Chondrocyte (in vitro differentiated cells): ENCODE data around the gene APLP2. TPM values are rescaled to one million over a fixed set of nuclear protein-coding genes. Genes with fewer than 3 reads are reported as not detected.

ENCODE experiments used
- DNase-seq: peaks from one replicate; pipeline ENCODE4 v3.0.0; 2021; ENCODE audit warnings: mixed read lengths, low spot score
- H3K27ac Mint-ChIP-seq: one replicate; pipeline ENCODE4 v1.8.0; 2021; ENCODE audit warnings: mild to moderate bottlenecking, moderate library complexity, mixed read lengths; ENCODE audit not compliant: unreplicated experiment
- H3K27me3 Mint-ChIP-seq: 2 replicates; pipeline ENCODE4 v1.8.0; 2021; ENCODE audit warnings: low read depth, mixed read lengths
- H3K36me3 Mint-ChIP-seq: 2 replicates; pipeline ENCODE4 v1.8.0; 2021; ENCODE audit warnings: low read depth, mixed read lengths
- H3K4me1 Mint-ChIP-seq: 2 replicates; pipeline ENCODE4 v1.8.0; 2021; ENCODE audit warnings: low read depth, mild to moderate bottlenecking, mixed read lengths
- H3K4me3 Mint-ChIP-seq: one replicate; pipeline ENCODE4 v1.8.0; 2021; ENCODE audit warnings: mild to moderate bottlenecking, moderate library complexity, mixed read lengths; ENCODE audit not compliant: unreplicated experiment
- H3K9me3 Mint-ChIP-seq: 2 replicates; pipeline ENCODE4 v1.8.0; 2021; ENCODE audit warnings: low read depth, mixed read lengths
- total RNA-seq: library from RNA; stranded (reverse); gene quantifications from 3 replicates; pipeline ENCODE4 v1.2.1, GENCODE V29; 2021
- TF ChIP-seq, protein P1 (sequence below): fragments of 200-600 bp; sonication (generic); IDR thresholded peaks from 2 replicates; pipeline ENCODE4 v1.5.0; 2021; ENCODE audit warnings: antibody characterized with exemption, mild to moderate bottlenecking, moderate library complexity

Gene APLP2
- total RNA-seq, 1 donor from 2014 or later = 358 TPM

DNA sequence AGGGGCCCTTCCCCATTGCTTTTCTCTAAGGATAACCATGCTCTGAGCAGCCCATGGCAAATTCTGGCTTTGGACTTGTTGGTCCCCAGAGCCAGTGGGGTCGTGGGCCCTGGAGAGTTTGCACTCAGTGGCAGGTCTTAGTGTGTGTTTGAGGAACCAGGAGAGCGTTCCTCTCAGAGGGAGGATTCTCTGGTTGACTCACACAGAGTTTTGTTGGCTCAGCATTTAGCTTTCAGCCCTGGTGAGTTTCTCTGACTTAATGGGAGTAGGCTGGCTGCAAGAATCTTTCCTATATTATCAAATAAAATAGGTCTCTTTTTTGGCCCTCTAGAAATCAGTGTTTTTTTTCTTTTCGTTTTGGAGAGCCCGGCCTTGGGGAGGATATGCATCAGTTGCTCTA lies 110.8 kb downstream of the APLP2 start:
- Mint-ChIP-seq H3K4me1 (no peaks in the 10 kb centered on the region), H3K27ac (no peak overlapping the region), H3K36me3 (no peaks in the 10 kb centered on the region), H3K9me3 (peaks cover 5% of the 10 kb centered on the region), H3K27me3 (peaks cover 2% of the 10 kb centered on the region), H3K4me3 (no peak overlapping the region)
- TF ChIP-seq, protein P1, sequence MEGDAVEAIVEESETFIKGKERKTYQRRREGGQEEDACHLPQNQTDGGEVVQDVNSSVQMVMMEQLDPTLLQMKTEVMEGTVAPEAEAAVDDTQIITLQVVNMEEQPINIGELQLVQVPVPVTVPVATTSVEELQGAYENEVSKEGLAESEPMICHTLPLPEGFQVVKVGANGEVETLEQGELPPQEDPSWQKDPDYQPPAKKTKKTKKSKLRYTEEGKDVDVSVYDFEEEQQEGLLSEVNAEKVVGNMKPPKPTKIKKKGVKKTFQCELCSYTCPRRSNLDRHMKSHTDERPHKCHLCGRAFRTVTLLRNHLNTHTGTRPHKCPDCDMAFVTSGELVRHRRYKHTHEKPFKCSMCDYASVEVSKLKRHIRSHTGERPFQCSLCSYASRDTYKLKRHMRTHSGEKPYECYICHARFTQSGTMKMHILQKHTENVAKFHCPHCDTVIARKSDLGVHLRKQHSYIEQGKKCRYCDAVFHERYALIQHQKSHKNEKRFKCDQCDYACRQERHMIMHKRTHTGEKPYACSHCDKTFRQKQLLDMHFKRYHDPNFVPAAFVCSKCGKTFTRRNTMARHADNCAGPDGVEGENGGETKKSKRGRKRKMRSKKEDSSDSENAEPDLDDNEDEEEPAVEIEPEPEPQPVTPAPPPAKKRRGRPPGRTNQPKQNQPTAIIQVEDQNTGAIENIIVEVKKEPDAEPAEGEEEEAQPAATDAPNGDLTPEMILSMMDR = no peak
- no peak for DNase-seq

DNA sequence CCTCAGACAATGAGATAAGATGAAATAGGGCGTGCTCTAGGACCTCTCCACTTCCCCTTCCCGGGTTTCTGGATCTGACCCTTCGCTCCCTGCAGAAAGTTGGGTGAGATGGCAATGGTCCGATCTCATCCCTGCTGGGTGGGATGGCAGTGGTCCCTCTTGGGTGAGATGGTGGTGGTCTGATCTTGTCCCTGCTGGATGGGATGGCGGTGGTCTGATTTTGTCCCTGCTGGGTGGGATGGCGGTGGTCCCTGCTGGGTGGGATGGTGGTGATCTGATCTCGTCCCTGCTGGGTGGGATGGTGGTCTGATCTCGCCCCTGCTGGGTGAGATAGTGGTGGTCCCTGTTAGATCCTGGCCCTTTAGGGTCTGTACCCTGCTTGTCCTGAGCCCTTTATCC lies 111.2 kb downstream of the APLP2 start:
- no peaks in the 10 kb centered on the region for H3K4me1 Mint-ChIP-seq
- H3K9me3 Mint-ChIP-seq = peaks cover 5% of the 10 kb centered on the region
- H3K27ac Mint-ChIP-seq = no peak overlapping the region
- no peak for DNase-seq
- no peak overlapping the region for H3K4me3 Mint-ChIP-seq
- TF ChIP-seq, protein P1 = no peak
- no peaks in the 10 kb centered on the region for H3K36me3 Mint-ChIP-seq
- H3K27me3 Mint-ChIP-seq = peaks cover 2% of the 10 kb centered on the region

DNA sequence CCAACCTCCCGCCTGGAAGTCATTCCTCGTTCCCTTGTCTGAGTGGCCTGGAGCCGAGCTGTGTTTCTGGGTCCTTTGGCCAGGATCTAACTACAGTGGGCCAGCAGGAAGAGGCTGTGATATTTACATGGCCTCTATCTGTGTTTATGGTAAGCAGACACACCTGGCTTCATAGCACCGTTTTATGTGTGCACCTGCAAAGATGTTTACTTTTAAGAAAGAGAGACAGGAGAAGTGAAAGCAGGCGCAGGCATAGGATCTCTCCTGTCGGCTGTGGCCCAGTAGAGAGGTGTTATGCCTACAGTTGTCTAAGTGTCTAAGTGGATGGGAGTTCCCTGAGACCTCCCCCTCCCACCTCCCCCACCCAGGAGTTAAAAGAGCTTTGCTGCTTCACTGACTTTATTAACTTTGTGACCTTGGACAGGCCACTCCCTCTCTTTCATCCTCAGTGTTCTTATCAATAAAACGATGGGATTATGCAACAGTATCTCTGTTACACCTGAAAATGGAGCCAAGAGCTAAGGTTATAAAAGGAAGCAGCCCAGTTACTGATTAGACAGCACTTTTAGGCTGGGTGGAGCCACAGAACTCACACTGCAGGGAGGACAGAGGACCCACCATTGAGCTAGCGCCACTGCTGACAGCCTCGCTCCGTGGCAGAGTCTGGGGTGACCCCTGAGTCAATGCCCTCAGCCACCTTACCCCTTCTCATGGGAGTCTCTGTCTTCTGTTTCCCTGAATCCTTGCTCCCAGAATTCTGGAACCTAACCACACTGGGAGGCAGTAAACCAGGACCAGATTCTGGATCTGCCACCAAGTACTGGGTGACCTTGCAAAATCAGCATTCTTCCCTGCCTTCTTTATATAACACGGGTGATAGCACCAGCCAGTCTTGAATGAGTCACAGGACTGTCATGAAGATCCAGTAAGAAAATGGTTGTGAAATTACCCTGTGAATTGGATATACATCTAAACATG lies 111.9 kb downstream of the APLP2 start:
- no peak overlapping the region for H3K27ac Mint-ChIP-seq
- TF ChIP-seq, protein P1 = no peak
- no peak for DNase-seq
- no peak overlapping the region for H3K4me3 Mint-ChIP-seq
- peaks cover 5% of the 10 kb centered on the region for H3K9me3 Mint-ChIP-seq
- no peaks in the 10 kb centered on the region for H3K4me1 Mint-ChIP-seq
- no peaks in the 10 kb centered on the region for H3K36me3 Mint-ChIP-seq
- peaks cover 2% of the 10 kb centered on the region for H3K27me3 Mint-ChIP-seq

DNA sequence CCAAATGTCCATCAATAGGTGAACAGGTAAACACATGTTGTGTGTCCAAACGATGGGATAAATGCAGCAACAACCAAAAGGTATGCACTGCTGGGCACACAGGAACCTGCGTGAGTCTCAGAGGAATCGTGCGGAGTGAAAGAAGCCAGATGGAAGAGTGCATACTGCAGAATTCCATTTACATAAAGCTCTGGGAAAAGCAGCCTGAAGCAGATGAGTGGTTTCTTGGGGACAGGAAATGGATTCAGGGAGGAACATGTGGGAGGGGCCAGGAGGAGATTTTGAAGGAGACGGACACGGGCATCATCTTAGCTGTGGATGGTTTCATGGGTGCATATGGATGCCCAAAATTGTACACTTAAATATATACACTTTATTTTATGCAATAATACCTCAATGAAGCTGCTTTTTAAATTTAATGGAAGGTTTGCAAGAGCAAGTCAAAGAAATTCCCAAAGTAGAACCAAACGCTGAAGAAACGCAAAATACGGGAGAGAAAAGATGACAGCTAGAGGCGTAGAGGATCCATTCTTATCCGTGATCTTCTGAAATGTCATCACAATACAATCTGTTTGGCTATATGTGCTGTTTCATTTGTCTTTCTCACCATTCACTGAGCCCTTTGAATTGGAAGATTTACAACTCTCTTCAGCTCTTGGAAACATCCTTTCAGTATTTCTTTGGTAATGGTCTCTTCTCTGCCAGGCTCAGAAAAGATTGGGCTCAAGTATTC lies 114.3 kb downstream of the APLP2 start:
- H3K27me3 Mint-ChIP-seq = peaks cover 2% of the 10 kb centered on the region
- no peaks in the 10 kb centered on the region for H3K4me1 Mint-ChIP-seq
- no peak overlapping the region for H3K4me3 Mint-ChIP-seq
- H3K27ac Mint-ChIP-seq = no peak overlapping the region
- TF ChIP-seq, protein P1 = no peak
- H3K36me3 Mint-ChIP-seq = no peaks in the 10 kb centered on the region
- DNase-seq = no peak
- H3K9me3 Mint-ChIP-seq = peaks cover 5% of the 10 kb centered on the region

DNA sequence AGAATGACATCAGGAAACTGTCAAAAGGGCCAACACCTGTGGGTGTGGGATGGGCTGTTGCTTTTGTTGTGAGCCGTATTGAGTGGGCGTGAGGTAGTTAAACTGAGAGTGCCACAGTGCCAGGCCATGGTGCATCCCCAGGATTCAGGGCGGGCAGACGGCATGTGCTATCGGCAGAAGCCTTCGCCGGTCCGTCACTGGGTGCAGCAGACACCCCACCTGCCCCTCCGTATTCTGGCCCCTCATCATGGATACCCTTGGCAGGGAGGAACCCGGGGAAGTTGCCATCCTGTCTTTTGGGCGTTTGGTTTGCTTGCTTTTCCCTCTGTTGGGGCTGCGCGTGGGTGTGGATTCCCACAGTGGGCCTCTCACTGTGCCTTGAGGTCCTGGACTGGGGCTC lies 117.4 kb downstream of the APLP2 start:
- H3K4me3 Mint-ChIP-seq = no peak overlapping the region
- TF ChIP-seq, protein P1 = no peak
- peaks cover 5% of the 10 kb centered on the region for H3K9me3 Mint-ChIP-seq
- H3K27ac Mint-ChIP-seq = no peak overlapping the region
- no peaks in the 10 kb centered on the region for H3K36me3 Mint-ChIP-seq
- H3K27me3 Mint-ChIP-seq = peaks cover 2% of the 10 kb centered on the region
- no peaks in the 10 kb centered on the region for H3K4me1 Mint-ChIP-seq
- DNase-seq = no peak
